ENCODE results near the gene PARD3.

Gene PARD3

DNA sequence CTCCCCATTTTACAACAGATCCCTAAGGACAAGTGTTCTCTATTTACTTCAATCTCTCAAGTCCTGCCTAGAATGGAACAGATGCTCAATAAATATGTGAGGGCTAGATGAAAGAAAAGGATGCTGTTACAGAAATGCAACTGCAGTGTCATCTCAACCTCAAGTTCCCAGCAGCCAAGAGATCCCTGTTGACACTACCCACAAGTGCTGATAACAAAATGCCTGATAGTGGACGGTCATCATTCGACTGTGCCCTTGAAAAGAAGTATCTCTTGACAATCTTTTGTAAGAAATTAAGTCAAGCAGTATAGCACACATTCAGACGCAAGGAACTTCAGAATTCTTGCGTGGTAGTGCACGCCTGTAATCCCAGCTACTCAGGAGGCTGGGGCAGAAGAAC is 133.2 kb downstream of the PARD3 start:
- Histone ChIP-seq H3K4me2 (ENCODE audit: low read depth, low read length, poor library complexity, severe bottlenecking) (no peak overlapping the region), H3K4me3 (ENCODE audit: low read length, poor library complexity, severe bottlenecking) (no peak overlapping the region), H3K79me2 (ENCODE audit: insufficient read depth, low read length) (peaks cover 64% of the 10 kb centered on the region), H3K4me1 (ENCODE audit: insufficient read depth, low read length, poor library complexity, severe bottlenecking) (peaks cover 4% of the 10 kb centered on the region), H3K9ac (ENCODE audit: low read depth, low read length, poor library complexity, severe bottlenecking) (no peak overlapping the region), H3K36me3 (ENCODE audit: insufficient read depth, low read length) (no peaks in the 10 kb centered on the region), H3K9me3 (ENCODE audit: insufficient read depth, low read depth, low read length) (no peaks in the 10 kb centered on the region), H2AFZ (ENCODE audit: low read length) (no peak overlapping the region), H4K20me1 (ENCODE audit: insufficient read depth, low read length, poor library complexity, severe bottlenecking) (peaks cover 12% of the 10 kb centered on the region), H3F3A (ENCODE audit: low read depth) (no peaks in the 10 kb centered on the region), H3K9me2 (replicated peaks; ENCODE audit: low read depth, low read length) (no peaks in the 10 kb centered on the region), H3K27me3 (ENCODE audit: insufficient read depth, low read length, poor library complexity, severe bottlenecking) (no peaks in the 10 kb centered on the region)
- no peak for TF ChIP-seq EZH2phosphoT487 (IDR thresholded peaks at IDR 0.05; ENCODE audit: borderline replicate concordance)
- TF ChIP-seq, protein P1, sequence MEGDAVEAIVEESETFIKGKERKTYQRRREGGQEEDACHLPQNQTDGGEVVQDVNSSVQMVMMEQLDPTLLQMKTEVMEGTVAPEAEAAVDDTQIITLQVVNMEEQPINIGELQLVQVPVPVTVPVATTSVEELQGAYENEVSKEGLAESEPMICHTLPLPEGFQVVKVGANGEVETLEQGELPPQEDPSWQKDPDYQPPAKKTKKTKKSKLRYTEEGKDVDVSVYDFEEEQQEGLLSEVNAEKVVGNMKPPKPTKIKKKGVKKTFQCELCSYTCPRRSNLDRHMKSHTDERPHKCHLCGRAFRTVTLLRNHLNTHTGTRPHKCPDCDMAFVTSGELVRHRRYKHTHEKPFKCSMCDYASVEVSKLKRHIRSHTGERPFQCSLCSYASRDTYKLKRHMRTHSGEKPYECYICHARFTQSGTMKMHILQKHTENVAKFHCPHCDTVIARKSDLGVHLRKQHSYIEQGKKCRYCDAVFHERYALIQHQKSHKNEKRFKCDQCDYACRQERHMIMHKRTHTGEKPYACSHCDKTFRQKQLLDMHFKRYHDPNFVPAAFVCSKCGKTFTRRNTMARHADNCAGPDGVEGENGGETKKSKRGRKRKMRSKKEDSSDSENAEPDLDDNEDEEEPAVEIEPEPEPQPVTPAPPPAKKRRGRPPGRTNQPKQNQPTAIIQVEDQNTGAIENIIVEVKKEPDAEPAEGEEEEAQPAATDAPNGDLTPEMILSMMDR (conservative IDR thresholded peaks at IDR 0.05; ENCODE audit: low read length) = no peak

DNA sequence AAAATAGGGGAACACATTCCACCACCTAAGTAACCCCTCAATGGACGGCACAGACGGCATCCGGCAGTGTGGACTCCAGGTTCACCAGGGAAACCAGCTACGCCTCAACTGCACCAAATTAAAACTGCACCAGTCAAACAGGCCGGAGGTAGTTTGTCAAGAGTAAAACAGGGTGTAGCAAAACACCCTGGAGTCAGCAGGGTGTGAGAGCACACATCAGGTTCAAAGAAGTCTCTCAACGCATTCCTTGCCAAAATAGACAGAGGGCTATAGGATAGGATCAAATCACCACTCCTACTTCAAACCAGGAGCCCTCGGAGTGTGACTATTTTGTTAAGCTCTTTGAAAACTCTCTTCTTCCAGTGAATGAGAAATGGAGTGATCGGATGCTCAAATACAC is 135.9 kb downstream of the PARD3 start:
- Histone ChIP-seq H3K9me3 (ENCODE audit: insufficient read depth, low read depth, low read length) (no peaks in the 10 kb centered on the region), H3K79me2 (ENCODE audit: insufficient read depth, low read length) (peaks cover 64% of the 10 kb centered on the region), H3K27me3 (ENCODE audit: insufficient read depth, low read length, poor library complexity, severe bottlenecking) (no peaks in the 10 kb centered on the region), H3K9me2 (replicated peaks; ENCODE audit: low read depth, low read length) (no peaks in the 10 kb centered on the region), H4K20me1 (ENCODE audit: insufficient read depth, low read length, poor library complexity, severe bottlenecking) (peaks cover 9% of the 10 kb centered on the region), H3K4me2 (ENCODE audit: low read depth, low read length, poor library complexity, severe bottlenecking) (no peak overlapping the region), H3K4me1 (ENCODE audit: insufficient read depth, low read length, poor library complexity, severe bottlenecking) (peaks cover 4% of the 10 kb centered on the region), H3F3A (ENCODE audit: low read depth) (no peaks in the 10 kb centered on the region), H3K9ac (ENCODE audit: low read depth, low read length, poor library complexity, severe bottlenecking) (no peak overlapping the region), H2AFZ (ENCODE audit: low read length) (no peak overlapping the region), H3K4me3 (ENCODE audit: low read length, poor library complexity, severe bottlenecking) (no peak overlapping the region), H3K36me3 (ENCODE audit: insufficient read depth, low read length) (no peaks in the 10 kb centered on the region)
- no peak for TF ChIP-seq EZH2phosphoT487 (IDR thresholded peaks at IDR 0.05; ENCODE audit: borderline replicate concordance)
- TF ChIP-seq, protein P1 (conservative IDR thresholded peaks at IDR 0.05; ENCODE audit: low read length) = no peak

DNA sequence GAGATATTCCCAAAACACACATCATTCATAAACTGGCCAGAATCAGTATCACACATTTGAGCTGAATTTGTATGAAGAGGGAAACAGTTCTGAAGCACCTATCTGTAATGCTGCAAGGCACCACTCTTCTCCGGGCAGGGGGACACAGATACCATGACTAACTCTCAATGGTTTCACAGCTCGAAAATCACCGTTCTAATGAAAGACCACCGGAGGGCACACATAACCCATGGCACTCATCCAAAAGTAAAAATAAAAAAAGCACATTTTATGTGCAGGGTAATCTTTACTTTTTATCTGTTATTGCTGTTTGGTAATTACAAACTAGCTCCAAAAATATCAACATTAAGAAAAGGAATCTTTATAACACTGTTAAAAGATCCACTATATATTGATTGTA is 137.5 kb downstream of the PARD3 start:
- Histone ChIP-seq H3F3A (ENCODE audit: low read depth) (no peaks in the 10 kb centered on the region), H3K27me3 (ENCODE audit: insufficient read depth, low read length, poor library complexity, severe bottlenecking) (no peaks in the 10 kb centered on the region), H3K4me3 (ENCODE audit: low read length, poor library complexity, severe bottlenecking) (no peak overlapping the region), H4K20me1 (ENCODE audit: insufficient read depth, low read length, poor library complexity, severe bottlenecking) (peaks cover 5% of the 10 kb centered on the region), H3K4me1 (ENCODE audit: insufficient read depth, low read length, poor library complexity, severe bottlenecking) (peaks cover 8% of the 10 kb centered on the region), H3K4me2 (ENCODE audit: low read depth, low read length, poor library complexity, severe bottlenecking) (no peak overlapping the region), H3K79me2 (ENCODE audit: insufficient read depth, low read length) (peaks cover 69% of the 10 kb centered on the region), H3K9me3 (ENCODE audit: insufficient read depth, low read depth, low read length) (no peaks in the 10 kb centered on the region), H3K9me2 (replicated peaks; ENCODE audit: low read depth, low read length) (no peaks in the 10 kb centered on the region), H2AFZ (ENCODE audit: low read length) (no peak overlapping the region), H3K9ac (ENCODE audit: low read depth, low read length, poor library complexity, severe bottlenecking) (no peak overlapping the region), H3K36me3 (ENCODE audit: insufficient read depth, low read length) (no peaks in the 10 kb centered on the region)
- no peak for TF ChIP-seq EZH2phosphoT487 (IDR thresholded peaks at IDR 0.05; ENCODE audit: borderline replicate concordance)
- TF ChIP-seq, protein P1 (conservative IDR thresholded peaks at IDR 0.05; ENCODE audit: low read length) = peak; percentile 63

Data from Loucy (cell line).